ENCODE data around the gene NKIRAS1. TPM values are rescaled to one million over a fixed set of nuclear protein-coding genes. Genes with fewer than 3 reads are reported as not detected.
A peak's percentile ranks its signal among the peaks of the same experiment; 100 is the strongest.

The NKIRAS1 gene
- total RNA-seq, 1 donor from 2014 or later, result 8.4 TPM

DNA sequence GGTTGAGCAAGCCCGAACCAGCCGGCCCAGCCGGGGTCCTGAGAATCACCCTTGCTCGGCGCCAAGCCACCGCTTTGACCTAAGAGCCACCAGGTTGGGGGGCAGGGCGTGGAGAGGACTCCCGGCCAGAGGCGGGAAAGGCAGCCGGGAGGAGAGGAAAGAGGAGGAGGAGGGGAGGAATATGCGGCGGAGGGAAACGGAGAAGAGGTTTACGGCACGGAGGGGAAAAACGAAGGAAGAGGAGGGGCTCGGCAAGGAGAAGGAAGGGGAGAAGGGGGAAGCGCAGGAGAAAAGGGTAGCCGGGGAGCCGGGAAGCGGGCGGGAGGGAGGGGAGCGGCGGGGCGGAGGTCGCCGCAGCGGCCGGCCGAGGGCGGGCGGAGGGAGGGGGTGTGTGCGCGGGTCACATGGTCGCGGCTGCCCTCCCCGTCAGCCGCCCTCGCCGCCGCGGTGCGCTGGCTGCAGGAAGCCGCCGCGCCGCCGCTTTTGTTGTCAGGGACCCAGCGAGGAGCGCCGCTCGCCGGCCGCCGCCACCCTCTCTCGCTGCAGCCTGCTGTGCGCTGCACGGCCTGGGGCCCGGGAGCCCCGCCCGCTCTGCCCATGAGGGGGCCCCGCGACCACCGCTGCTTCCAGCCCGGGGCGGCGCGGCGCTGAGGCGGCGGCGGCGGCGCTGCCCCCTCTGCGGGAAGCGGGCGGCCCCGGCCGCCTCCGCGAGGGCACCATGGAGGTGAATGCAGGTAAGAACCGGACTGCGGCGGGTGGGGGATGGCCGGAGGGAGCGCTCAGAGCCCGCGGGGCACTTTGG is 28.3 kb upstream of the NKIRAS1 start, which contains the start of gene NR1D2:
TSS of gene NR1D2 (plus strand) at position 426 of the 802 bp plus-strand sequence. CDS start at position 719, 293 bp downstream.
- no peaks in the 10 kb centered on the region for H3K27me3 ChIP-seq
- ATAC-seq, result peak; percentile 83
- peaks cover 38% of the 10 kb centered on the region for H3K4me1 ChIP-seq
- DNase-seq, result peak; percentile 94
- TF ChIP-seq, protein P1, sequence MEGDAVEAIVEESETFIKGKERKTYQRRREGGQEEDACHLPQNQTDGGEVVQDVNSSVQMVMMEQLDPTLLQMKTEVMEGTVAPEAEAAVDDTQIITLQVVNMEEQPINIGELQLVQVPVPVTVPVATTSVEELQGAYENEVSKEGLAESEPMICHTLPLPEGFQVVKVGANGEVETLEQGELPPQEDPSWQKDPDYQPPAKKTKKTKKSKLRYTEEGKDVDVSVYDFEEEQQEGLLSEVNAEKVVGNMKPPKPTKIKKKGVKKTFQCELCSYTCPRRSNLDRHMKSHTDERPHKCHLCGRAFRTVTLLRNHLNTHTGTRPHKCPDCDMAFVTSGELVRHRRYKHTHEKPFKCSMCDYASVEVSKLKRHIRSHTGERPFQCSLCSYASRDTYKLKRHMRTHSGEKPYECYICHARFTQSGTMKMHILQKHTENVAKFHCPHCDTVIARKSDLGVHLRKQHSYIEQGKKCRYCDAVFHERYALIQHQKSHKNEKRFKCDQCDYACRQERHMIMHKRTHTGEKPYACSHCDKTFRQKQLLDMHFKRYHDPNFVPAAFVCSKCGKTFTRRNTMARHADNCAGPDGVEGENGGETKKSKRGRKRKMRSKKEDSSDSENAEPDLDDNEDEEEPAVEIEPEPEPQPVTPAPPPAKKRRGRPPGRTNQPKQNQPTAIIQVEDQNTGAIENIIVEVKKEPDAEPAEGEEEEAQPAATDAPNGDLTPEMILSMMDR (IDR thresholded peaks at IDR 0.05), result no peak
- no peaks in the 10 kb centered on the region for H3K9me3 ChIP-seq
- intact Hi-C loops (cut with DNase I), result no loop called here
- no peaks in the 10 kb centered on the region for H3K36me3 ChIP-seq
- H3K4me3 ChIP-seq, result peak within 1 kb of the TSS; percentile 91
- H3K27ac ChIP-seq, result peak within 1 kb of the TSS; percentile 93

DNA sequence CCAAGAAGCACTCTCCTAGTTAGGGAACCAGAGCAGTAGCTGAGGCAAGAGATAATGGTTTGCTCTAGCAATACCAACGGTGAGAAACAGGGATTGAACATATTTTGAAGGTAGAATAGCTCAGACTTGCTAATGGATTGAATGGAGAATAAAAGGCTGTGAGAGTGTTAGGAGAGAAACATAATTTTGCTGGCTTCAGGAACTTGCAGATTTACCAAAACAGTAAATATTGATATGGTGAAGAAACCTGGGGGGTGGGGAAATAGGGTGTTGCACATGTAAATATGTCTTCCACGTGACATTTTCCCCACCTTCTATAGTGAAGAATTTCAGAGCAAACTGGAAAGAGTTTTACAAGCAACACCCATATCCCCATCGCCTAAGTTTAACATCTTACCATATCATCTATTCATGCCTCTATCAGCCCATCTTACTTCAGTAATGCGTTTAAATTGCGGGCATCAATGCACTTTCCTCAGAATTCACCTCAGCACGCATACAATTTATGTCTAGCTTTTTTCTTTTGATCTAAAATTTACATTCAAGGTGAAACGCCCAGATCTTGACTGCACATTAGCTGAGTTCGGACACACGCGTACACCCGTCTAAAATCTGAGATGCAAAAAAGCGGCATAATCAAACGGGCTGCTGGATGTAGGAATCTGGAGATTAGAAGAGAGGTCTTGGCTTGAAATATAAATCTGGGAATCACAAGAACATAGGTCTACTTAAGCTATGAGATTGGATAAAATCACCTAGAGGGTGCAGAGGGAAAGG is 27.4 kb upstream of the NKIRAS1 start:
- H3K9me3 ChIP-seq, result no peaks in the 10 kb centered on the region
- H3K36me3 ChIP-seq, result no peaks in the 10 kb centered on the region
- peaks cover 30% of the 10 kb centered on the region for H3K4me1 ChIP-seq
- TF ChIP-seq, protein P1 (IDR thresholded peaks at IDR 0.05), result no peak
- intact Hi-C loops (cut with DNase I), result no loop called here
- ATAC-seq (no peak), DNase-seq (no peak)
- H3K27ac ChIP-seq, result peak overlapping the region; percentile 93
- peak overlapping the region; percentile 70 for H3K4me3 ChIP-seq
- H3K27me3 ChIP-seq, result no peaks in the 10 kb centered on the region

DNA sequence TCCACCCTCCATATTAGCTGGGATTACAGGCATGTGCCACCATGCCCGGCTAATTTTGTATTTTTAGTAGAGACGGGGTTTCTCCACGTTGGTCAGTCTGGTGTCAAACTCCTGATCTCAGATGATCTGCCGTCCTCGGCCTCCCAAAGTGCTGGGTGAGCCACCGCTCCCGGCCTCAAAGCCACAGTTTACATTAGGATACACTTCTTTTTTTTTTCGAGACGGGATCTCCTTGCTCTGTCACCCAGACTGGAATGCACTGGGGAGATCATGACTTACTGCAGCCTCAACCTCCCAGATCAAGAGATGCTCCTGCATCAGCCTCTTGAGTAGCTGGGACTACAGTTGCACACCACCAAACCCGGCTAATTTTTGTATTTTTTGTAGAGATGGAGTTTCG is 25.8 kb upstream of the NKIRAS1 start:
- Histone ChIP-seq H3K4me1 (peaks cover 18% of the 10 kb centered on the region), H3K9me3 (no peaks in the 10 kb centered on the region), H3K4me3 (no peak overlapping the region), H3K27me3 (no peaks in the 10 kb centered on the region), H3K27ac (no peak overlapping the region), H3K36me3 (no peaks in the 10 kb centered on the region)
- ATAC-seq (no peak), DNase-seq (no peak)
- intact Hi-C loops (cut with DNase I), result no loop called here
- TF ChIP-seq, protein P1 (IDR thresholded peaks at IDR 0.05), result no peak

DNA sequence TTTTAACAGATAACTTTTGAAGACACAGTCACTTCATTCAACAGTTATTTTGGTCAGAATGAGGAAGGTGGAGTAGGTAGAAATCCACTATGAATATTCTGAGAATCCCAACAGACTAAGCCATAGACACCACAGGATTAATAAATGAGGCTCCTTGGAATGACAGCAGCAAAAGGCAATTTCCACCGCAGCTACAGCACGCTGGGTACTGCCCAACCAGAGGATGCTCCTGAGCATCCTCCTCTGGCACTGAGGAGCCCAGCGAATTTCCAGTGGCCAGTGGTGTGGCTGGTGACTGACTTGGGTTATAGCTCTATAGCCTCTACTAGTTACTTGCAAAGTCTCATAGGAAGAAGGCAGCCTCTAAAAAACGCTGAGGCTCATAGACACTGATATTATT is 24.6 kb upstream of the NKIRAS1 start:
- DNase-seq (no peak), ATAC-seq (no peak)
- Histone ChIP-seq H3K27ac (no peak overlapping the region), H3K9me3 (no peaks in the 10 kb centered on the region), H3K4me3 (no peak overlapping the region), H3K4me1 (peaks cover 7% of the 10 kb centered on the region), H3K27me3 (no peaks in the 10 kb centered on the region), H3K36me3 (no peaks in the 10 kb centered on the region)
- TF ChIP-seq, protein P1 (IDR thresholded peaks at IDR 0.05), result no peak
- intact Hi-C loops (cut with DNase I), result no loop called here

DNA sequence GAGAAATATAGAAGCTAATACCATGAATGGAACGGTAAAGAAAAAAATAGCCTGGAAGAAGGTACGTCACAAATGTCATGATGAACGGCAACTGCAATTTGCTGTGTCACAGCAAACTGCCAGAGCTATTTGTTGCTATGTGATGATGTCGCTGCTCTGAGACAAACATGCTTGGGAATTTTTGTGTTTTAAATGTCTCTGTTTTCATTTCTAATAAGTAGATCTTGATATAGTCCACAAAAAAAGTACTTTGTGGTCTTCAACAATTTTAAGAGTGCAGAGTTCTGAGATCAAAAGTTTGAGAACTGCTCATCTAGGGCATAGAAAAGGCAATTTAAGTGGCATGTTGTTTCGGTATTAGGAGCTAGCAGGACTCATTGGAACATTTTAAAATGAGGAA is 24.0 kb upstream of the NKIRAS1 start:
- Histone ChIP-seq H3K4me3 (no peak overlapping the region), H3K4me1 (peaks cover 5% of the 10 kb centered on the region), H3K27ac (no peak overlapping the region), H3K9me3 (no peaks in the 10 kb centered on the region), H3K27me3 (no peaks in the 10 kb centered on the region), H3K36me3 (no peaks in the 10 kb centered on the region)
- intact Hi-C loops (cut with DNase I), result no loop called here
- no peak for DNase-seq
- ATAC-seq, result no peak
- TF ChIP-seq, protein P1 (IDR thresholded peaks at IDR 0.05), result no peak
